Astrocyte (in vitro differentiated cells and primary cell): Measurements from ENCODE around the gene THADA. TPM values are rescaled to one million over a fixed set of nuclear protein-coding genes. Genes with fewer than 3 reads are reported as not detected.

ENCODE experiments used
- DNase-seq: peaks from one replicate; pipeline ENCODE4 v3.0.0-alpha.2; 2010; ENCODE audit warnings: low read depth
- FAIRE-seq: peaks from 2 replicates; lab custom pipeline; 2011; peaks lifted over from hg19 to GRCh38; lab: Jason Lieb, UNC
- H2AFZ ChIP-seq: 2 replicates; pipeline ENCODE4 v1.6.0; 2012; ENCODE audit warnings: low read depth, low read length, inconsistent platforms
- H3K27ac ChIP-seq: 2 replicates; pipeline ENCODE4 v1.5.1; 2011; ENCODE audit warnings: low read depth, low read length, inconsistent platforms
- H3K27me3 ChIP-seq: 2 replicates; pipeline ENCODE4 v1.6.0; 2011; ENCODE audit warnings: low read length, inconsistent platforms; ENCODE audit not compliant: insufficient read depth
- H3K36me3 ChIP-seq: 2 replicates; pipeline ENCODE4 v1.5.1; 2011; ENCODE audit warnings: low read length, inconsistent platforms; ENCODE audit not compliant: insufficient read depth
- H3K4me1 ChIP-seq: 2 replicates; pipeline ENCODE4 v1.5.1; 2011; ENCODE audit warnings: low read length, inconsistent platforms; ENCODE audit not compliant: insufficient read depth
- H3K4me2 ChIP-seq: 2 replicates; pipeline ENCODE4 v1.6.0; 2012; ENCODE audit warnings: low read length, inconsistent platforms
- H3K4me3 ChIP-seq: 2 replicates; pipeline ENCODE4 v1.5.1; 2011; ENCODE audit warnings: low read depth, mild to moderate bottlenecking, low read length, inconsistent platforms; ENCODE audit not compliant: insufficient read depth
- H3K79me2 ChIP-seq: 2 replicates; pipeline ENCODE4 v1.6.0; 2012; ENCODE audit warnings: mild to moderate bottlenecking, low read length, inconsistent platforms; ENCODE audit not compliant: insufficient read depth
- H3K9ac ChIP-seq: 2 replicates; pipeline ENCODE4 v1.6.0; 2012; ENCODE audit warnings: mild to moderate bottlenecking, low read length, inconsistent platforms
- H3K9me3 ChIP-seq: 2 replicates; pipeline ENCODE4 v1.5.1; 2012; ENCODE audit warnings: low read depth, mild to moderate bottlenecking, low read length, inconsistent platforms; ENCODE audit not compliant: insufficient read depth
- H4K20me1 ChIP-seq: 2 replicates; pipeline ENCODE4 v1.6.0; 2012; ENCODE audit warnings: low read length, inconsistent platforms; ENCODE audit not compliant: insufficient read depth
- H3K27ac Mint-ChIP-seq: one replicate; pipeline ENCODE4 v1.8.0; 2021; ENCODE audit warnings: mild to moderate bottlenecking, mixed read lengths; ENCODE audit not compliant: unreplicated experiment
- H3K27me3 Mint-ChIP-seq: one replicate; pipeline ENCODE4 v1.8.0; 2021; ENCODE audit warnings: low read depth, mixed read lengths; ENCODE audit not compliant: unreplicated experiment
- H3K36me3 Mint-ChIP-seq: one replicate; pipeline ENCODE4 v1.8.0; 2021; ENCODE audit warnings: low read depth, mixed read lengths; ENCODE audit not compliant: unreplicated experiment
- H3K4me1 Mint-ChIP-seq: one replicate; pipeline ENCODE4 v1.8.0; 2021; ENCODE audit warnings: low read depth, mixed read lengths; ENCODE audit not compliant: unreplicated experiment
- H3K4me3 Mint-ChIP-seq: one replicate; pipeline ENCODE4 v1.8.0; 2021; ENCODE audit warnings: mild to moderate bottlenecking, moderate library complexity, mixed read lengths; ENCODE audit not compliant: unreplicated experiment
- H3K9me3 Mint-ChIP-seq: one replicate; pipeline ENCODE4 v1.8.0; 2021; ENCODE audit warnings: mild to moderate bottlenecking, mixed read lengths; ENCODE audit not compliant: unreplicated experiment
- EZH2 ChIP-seq: IDR thresholded peaks from 2 replicates; pipeline ENCODE4 v1.6.1; 2012; ENCODE audit warnings: mild to moderate bottlenecking, low read length, inconsistent platforms; ENCODE audit not compliant: insufficient read depth
- total RNA-seq: library from RNA; stranded (reverse); gene quantifications from 2 replicates; pipeline ENCODE4 v1.2.1, GENCODE V29; 2021
- TF ChIP-seq, protein P1 (sequence below): IDR thresholded peaks from 2 replicates; pipeline ENCODE4 v1.5.1; 2011; ENCODE audit warnings: low read depth, mild to moderate bottlenecking, inconsistent platforms, low read length, moderate library complexity; ENCODE audit not compliant: insufficient read depth

The THADA gene
- total RNA-seq, 1 donor from 2014 or later = 16.2 TPM

DNA sequence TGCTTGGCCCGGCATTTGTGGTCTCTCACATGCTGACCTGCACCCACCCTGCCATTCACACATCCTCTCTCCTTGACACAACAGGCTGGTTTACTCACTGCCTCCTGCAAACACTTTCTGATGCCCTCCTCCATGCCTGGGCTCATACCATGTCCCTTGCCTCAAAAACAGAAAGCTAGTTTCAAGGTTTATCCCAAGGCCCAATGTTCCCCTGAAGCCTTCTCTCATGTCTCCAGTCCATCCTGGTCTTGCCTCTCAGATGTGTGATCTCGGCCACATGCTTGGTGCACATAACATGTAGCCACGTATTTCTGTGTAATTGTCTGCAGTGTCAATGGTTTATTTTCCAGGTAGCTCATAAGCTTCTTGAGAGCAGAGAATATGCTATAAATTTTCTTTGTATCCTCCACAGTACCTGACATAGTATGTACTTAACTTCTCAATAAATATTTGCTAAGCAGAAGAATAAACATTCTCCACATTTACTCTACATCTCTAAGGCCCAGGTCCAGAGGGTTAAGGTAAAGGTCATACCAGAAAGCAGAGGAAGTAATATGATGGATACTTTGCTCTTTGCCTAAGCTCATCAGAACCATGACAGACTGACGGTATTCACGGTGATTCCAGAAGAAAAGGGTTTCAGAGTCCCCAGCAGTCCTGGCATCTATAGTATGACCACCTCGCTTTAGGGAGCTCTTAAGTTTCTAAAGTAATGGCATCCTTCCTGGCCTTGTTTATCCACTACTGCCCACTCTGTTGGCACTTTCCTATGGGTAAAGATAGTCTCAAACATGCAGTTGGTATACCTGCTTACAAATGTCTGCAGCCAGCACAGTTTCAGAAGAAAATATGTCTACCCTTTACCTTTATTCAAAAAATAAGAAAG lies 206.0 kb downstream of the THADA start:
- Histone ChIP-seq H2AFZ (no peak overlapping the region), H4K20me1 (peaks cover 8% of the 10 kb centered on the region), H3K36me3 (no peaks in the 10 kb centered on the region), H3K9me3 (no peaks in the 10 kb centered on the region), H3K27ac (no peak overlapping the region), H3K4me3 (no peak overlapping the region), H3K9ac (no peak overlapping the region), H3K79me2 (no peaks in the 10 kb centered on the region), H3K4me2 (no peak overlapping the region), H3K27me3 (no peaks in the 10 kb centered on the region), H3K4me1 (peaks cover 6% of the 10 kb centered on the region)
- DNase-seq (no peak), FAIRE-seq (no peak)
- H3K4me1 Mint-ChIP-seq = peaks cover 8% of the 10 kb centered on the region
- H3K36me3 Mint-ChIP-seq = peaks cover 4% of the 10 kb centered on the region
- no peaks in the 10 kb centered on the region for H3K27me3 Mint-ChIP-seq
- no peak for TF ChIP-seq EZH2
- TF ChIP-seq, protein P1, sequence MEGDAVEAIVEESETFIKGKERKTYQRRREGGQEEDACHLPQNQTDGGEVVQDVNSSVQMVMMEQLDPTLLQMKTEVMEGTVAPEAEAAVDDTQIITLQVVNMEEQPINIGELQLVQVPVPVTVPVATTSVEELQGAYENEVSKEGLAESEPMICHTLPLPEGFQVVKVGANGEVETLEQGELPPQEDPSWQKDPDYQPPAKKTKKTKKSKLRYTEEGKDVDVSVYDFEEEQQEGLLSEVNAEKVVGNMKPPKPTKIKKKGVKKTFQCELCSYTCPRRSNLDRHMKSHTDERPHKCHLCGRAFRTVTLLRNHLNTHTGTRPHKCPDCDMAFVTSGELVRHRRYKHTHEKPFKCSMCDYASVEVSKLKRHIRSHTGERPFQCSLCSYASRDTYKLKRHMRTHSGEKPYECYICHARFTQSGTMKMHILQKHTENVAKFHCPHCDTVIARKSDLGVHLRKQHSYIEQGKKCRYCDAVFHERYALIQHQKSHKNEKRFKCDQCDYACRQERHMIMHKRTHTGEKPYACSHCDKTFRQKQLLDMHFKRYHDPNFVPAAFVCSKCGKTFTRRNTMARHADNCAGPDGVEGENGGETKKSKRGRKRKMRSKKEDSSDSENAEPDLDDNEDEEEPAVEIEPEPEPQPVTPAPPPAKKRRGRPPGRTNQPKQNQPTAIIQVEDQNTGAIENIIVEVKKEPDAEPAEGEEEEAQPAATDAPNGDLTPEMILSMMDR = no peak
- H3K9me3 Mint-ChIP-seq = no peaks in the 10 kb centered on the region
- H3K4me3 Mint-ChIP-seq = no peak overlapping the region
- no peak overlapping the region for H3K27ac Mint-ChIP-seq

DNA sequence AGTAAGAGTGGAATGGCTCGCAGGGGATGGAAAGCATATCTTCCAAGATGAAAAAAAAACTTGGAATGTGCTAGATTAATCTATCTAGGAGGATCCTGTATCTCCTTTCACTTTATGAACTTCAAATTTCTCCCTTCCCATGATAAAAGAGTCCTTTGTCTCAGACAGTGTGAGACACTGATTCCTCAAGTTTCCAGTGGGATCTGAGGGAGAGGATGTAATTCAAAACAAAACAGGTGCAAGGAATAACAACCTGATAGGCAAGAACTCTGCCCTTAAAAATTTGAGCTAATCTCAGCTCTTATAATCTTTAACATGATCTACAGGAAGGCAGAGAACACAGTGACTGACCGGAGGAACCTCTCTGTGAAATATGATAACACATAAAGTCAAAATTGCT lies 207.5 kb downstream of the THADA start:
- H4K20me1 ChIP-seq = peaks cover 8% of the 10 kb centered on the region
- peaks cover 12% of the 10 kb centered on the region for H3K4me1 Mint-ChIP-seq
- FAIRE-seq (no peak), DNase-seq (no peak)
- no peak overlapping the region for H3K4me3 Mint-ChIP-seq
- no peak overlapping the region for H3K27ac ChIP-seq
- TF ChIP-seq, protein P1 = no peak
- TF ChIP-seq EZH2 = no peak
- H3K27me3 Mint-ChIP-seq = no peaks in the 10 kb centered on the region
- H3K27me3 ChIP-seq = no peaks in the 10 kb centered on the region
- H3K9ac ChIP-seq = no peak overlapping the region
- H3K36me3 Mint-ChIP-seq = no peaks in the 10 kb centered on the region
- H3K9me3 Mint-ChIP-seq = no peaks in the 10 kb centered on the region
- H3K27ac Mint-ChIP-seq = no peak overlapping the region
- no peaks in the 10 kb centered on the region for H3K9me3 ChIP-seq
- H3K4me1 ChIP-seq = peaks cover 6% of the 10 kb centered on the region
- no peak overlapping the region for H2AFZ ChIP-seq
- no peaks in the 10 kb centered on the region for H3K79me2 ChIP-seq
- H3K4me3 ChIP-seq = no peak overlapping the region
- H3K36me3 ChIP-seq = no peaks in the 10 kb centered on the region
- H3K4me2 ChIP-seq = no peak overlapping the region
